Naive thymus-derived CD4-positive, alpha-beta T cell (primary cell): ENCODE measurements around the gene BBS12. TPM values are rescaled to one million over a fixed set of nuclear protein-coding genes. Genes with fewer than 3 reads are reported as not detected.

Experiments
- ATAC-seq: fragments of 150-1000 bp; cut with Tn5 transposase; 2 replicates; pipeline ENCODE4 v1.10.0; 2021; ENCODE audit warnings: mild to moderate bottlenecking, moderate library complexity
- CTCF ChIA-PET: fragments of 350-600 bp; sonication (Branson Sonifier 250); formaldehyde crosslinking; loops from one replicate; lab custom pipeline; 2021; ENCODE audit warnings: antibody characterized with exemption; lab: Charles Lee
- POLR2A ChIA-PET: fragments of 350-600 bp; sonication (Branson Sonifier 250); formaldehyde crosslinking; loops from one replicate; lab custom pipeline; 2021; ENCODE audit warnings: antibody characterized with exemption, inconsistent platforms; lab: Charles Lee
- DNase-seq, 9 donors: peaks; one replicate each; pipeline versions ENCODE4 v3.0.0 to v3.0.0-alpha.2; 2020 to 2022; ENCODE audit warnings: mixed read lengths in 1 of 9
- H3K27ac ChIP-seq: one replicate; pipeline ENCODE4 v1.7.0; 2013; ENCODE audit warnings: mild to moderate bottlenecking, low read depth, low read length, moderate library complexity
- H3K27me3 ChIP-seq, 2 donors: one replicate each; pipeline ENCODE4 v1.7.0; 2013; ENCODE audit warnings: low read length in 2 of 2, mild to moderate bottlenecking in 2 of 2, moderate library complexity in 2 of 2; ENCODE audit not compliant: control insufficient read depth in 2 of 2, insufficient read depth in 2 of 2
- H3K36me3 ChIP-seq, 3 experiments: 1 replicate in 2 of 3; 2 replicates in 1 of 3; pipeline ENCODE4 v1.7.0; 2013; ENCODE audit warnings: low read length in 3 of 3, mild to moderate bottlenecking in 3 of 3, moderate library complexity in 1 of 3; ENCODE audit not compliant: insufficient read depth in 3 of 3, control insufficient read depth in 2 of 3
- H3K4me1 ChIP-seq, 2 donors: one replicate each; pipeline ENCODE4 v1.7.0; 2013; ENCODE audit warnings: low read length in 2 of 2, mild to moderate bottlenecking in 2 of 2, moderate library complexity in 1 of 2; ENCODE audit not compliant: control insufficient read depth in 2 of 2, insufficient read depth in 2 of 2
- H3K4me3 ChIP-seq: 2 replicates; pipeline ENCODE4 v1.7.0; 2013; ENCODE audit warnings: mild to moderate bottlenecking, low read length
- H3K9me3 ChIP-seq, 3 experiments: 1 replicate in 2 of 3; 2 replicates in 1 of 3; pipeline ENCODE4 v1.7.0; 2013; ENCODE audit warnings: low read length in 3 of 3; ENCODE audit not compliant: control insufficient read depth in 2 of 3
- H3K27ac Mint-ChIP-seq, 9 donors: one replicate each; pipeline ENCODE4 v1.8.0; 2020 to 2022; ENCODE audit warnings: mixed read lengths in 9 of 9, mild to moderate bottlenecking in 8 of 9, moderate library complexity in 5 of 9, inconsistent platforms in 2 of 9
- H3K27me3 Mint-ChIP-seq, 5 donors: one replicate each; pipeline ENCODE4 v1.8.0; 2021 to 2022; ENCODE audit warnings: mixed read lengths in 5 of 5, mild to moderate bottlenecking in 1 of 5
- H3K36me3 Mint-ChIP-seq, 5 donors: one replicate each; pipeline ENCODE4 v1.8.0; 2020 to 2022; ENCODE audit warnings: mixed read lengths in 5 of 5, mild to moderate bottlenecking in 3 of 5, inconsistent platforms in 1 of 5
- H3K4me1 Mint-ChIP-seq, 7 donors: one replicate each; pipeline ENCODE4 v1.8.0; 2020 to 2022; ENCODE audit warnings: mixed read lengths in 7 of 7, mild to moderate bottlenecking in 3 of 7, inconsistent platforms in 1 of 7
- H3K4me3 Mint-ChIP-seq, 10 donors: one replicate each; pipeline ENCODE4 v1.8.0; 2020 to 2022; ENCODE audit warnings: mild to moderate bottlenecking in 10 of 10, mixed read lengths in 10 of 10, moderate library complexity in 6 of 10, inconsistent platforms in 2 of 10
- H3K9me3 Mint-ChIP-seq, 11 donors: one replicate each; pipeline ENCODE4 v1.8.0; 2020 to 2022; ENCODE audit warnings: mixed read lengths in 11 of 11, mild to moderate bottlenecking in 4 of 11, inconsistent platforms in 1 of 11, moderate library complexity in 1 of 11
- intact Hi-C, 2 donors: fragments of 100-400 bp; cut with micrococcal nuclease; formaldehyde crosslinking; loops; one replicate each; pipeline ENCODE4 v1.15.1; 2023
- polyA plus RNA-seq, 2 donors: library from polyadenylated mRNA; unstranded; fragments of 300-500 nt; fragmentation: Illumina TruSeq; gene quantifications; one replicate each; pipeline ENCODE4 v1.2.3, GENCODE V29; 2021
- total RNA-seq, 6 experiments: library from RNA in 5 of 6; stranded (reverse) in 5 of 6; gene quantifications; 1 replicate in 5 of 6; 2 replicates in 1 of 6; pipeline ENCODE4 v1.2.3 and lab custom pipeline; 2021 to 2026

BBS12 gene
- total and polyA plus RNA-seq, 7 experiments from 2014 or later = 0.71 to 4.3 (median 1.9) TPM

DNA sequence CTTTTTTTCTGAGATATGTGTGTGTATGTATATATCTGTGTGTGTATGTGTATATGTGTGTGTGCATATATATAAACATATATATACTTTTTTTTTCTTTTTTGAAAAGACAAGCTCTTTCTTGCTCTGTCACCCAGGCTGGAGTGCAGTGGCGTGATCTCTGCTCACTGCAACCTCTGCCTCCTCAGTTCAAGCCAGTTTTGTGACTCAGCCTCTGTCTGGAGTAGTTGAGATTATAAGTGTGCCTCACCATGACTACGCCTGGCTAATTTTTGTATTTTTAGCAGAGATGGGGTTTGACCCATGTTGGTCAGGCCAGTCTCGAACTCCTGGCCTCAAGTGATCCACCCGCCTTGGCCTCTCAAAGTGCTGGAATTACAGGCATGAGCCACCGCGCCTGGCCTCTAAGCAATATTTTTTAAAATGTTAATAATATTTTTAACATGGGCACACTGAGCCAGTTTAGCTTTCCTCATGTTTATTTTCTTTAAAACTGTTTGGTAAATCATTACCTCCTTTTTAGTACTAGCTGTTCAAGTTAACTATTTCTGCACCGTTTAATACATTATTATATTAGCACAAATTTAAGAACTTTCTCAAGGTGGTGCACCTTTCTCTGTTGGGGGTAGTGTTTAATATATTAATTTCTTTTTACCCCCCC is 33.3 kb downstream of the BBS12 start:
- CTCF ChIA-PET = no interaction called here
- Histone ChIP-seq H3K9me3 (no peaks in the 10 kb centered on the region), H3K27me3 (no peaks in the 10 kb centered on the region), H3K27ac (no peak overlapping the region), H3K4me1 (peaks cover 0 to 11% of the 10 kb centered on the region in 2 donors), H3K4me3 (no peak overlapping the region), H3K36me3 (no peaks in the 10 kb centered on the region)
- H3K27me3 Mint-ChIP-seq = no peaks in the 10 kb centered on the region
- POLR2A ChIA-PET = no interaction called here
- H3K27ac Mint-ChIP-seq = no peak overlapping the region
- H3K4me3 Mint-ChIP-seq = no peak overlapping the region
- H3K4me1 Mint-ChIP-seq = peaks cover 0 to 34% (median 13%) of the 10 kb centered on the region in 7 donors
- DNase-seq (no peak), ATAC-seq (no peak)
- H3K36me3 Mint-ChIP-seq = peaks cover 0 to 3% (median 0%) of the 10 kb centered on the region in 5 donors
- intact Hi-C loops = no loop called here
- H3K9me3 Mint-ChIP-seq = no peaks in the 10 kb centered on the region

DNA sequence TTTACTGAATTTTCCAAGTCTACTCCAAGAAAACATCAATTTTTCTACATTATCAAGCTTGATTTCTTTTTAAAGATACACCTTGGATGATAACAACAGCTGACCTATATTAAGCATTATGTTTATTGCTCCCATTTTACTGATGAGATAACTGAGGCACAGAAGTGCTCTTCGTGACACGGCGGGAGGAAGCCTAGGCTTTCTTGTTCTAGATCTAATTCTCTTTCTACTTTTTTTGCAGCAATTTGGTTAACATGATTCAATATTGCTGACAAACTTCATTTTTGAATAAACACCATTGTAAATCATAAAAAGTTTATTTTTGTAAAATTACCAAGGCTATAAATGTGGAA is 33.8 kb downstream of the BBS12 start:
- no peaks in the 10 kb centered on the region for H3K27me3 Mint-ChIP-seq
- H3K27ac Mint-ChIP-seq = no peak overlapping the region
- peaks cover 0 to 31% (median 13%) of the 10 kb centered on the region in 7 donors for H3K4me1 Mint-ChIP-seq
- Histone ChIP-seq H3K36me3 (no peaks in the 10 kb centered on the region), H3K4me1 (peaks cover 0 to 11% of the 10 kb centered on the region in 2 donors), H3K9me3 (no peaks in the 10 kb centered on the region), H3K27ac (no peak overlapping the region), H3K27me3 (no peaks in the 10 kb centered on the region), H3K4me3 (no peak overlapping the region)
- DNase-seq = no peak
- intact Hi-C loops = no loop called here
- POLR2A ChIA-PET = no interaction called here
- H3K4me3 Mint-ChIP-seq = no peak overlapping the region
- H3K9me3 Mint-ChIP-seq = no peaks in the 10 kb centered on the region
- no peak for ATAC-seq
- H3K36me3 Mint-ChIP-seq = peaks cover 0 to 3% (median 0%) of the 10 kb centered on the region in 5 donors
- CTCF ChIA-PET = no interaction called here

DNA sequence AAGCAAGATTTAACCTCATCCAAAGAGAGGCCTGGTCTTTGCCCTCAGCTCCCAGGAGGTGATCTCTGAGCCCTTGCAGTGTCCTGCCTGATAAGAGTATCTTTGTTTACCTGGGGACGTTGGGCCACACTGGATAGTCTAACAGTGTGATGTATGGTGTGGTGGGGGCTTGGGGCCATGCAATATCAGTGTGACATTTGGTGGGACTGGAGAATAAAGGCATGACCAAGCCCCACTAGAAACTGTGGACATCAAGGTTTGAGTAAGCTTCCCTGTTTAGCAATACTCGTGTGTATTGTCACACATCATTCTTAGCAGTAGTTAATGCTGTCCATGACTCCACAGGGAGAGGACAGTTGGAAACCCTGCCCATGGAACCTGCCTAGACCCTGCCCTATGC is 34.4 kb downstream of the BBS12 start:
- no peaks in the 10 kb centered on the region for H3K9me3 ChIP-seq
- ChIA-PET POLR2A (no interaction called here), CTCF (interaction anchor here (1.1 kb wide), 1 partner anchor 163 kb away, joined by 4 read pairs; no protein-coding TSS in a partner anchor)
- Mint-ChIP-seq H3K27ac (no peak overlapping the region), H3K9me3 (no peaks in the 10 kb centered on the region), H3K4me1 (peaks cover 0 to 27% (median 13%) of the 10 kb centered on the region in 7 donors), H3K36me3 (peaks cover 0 to 3% (median 0%) of the 10 kb centered on the region in 5 donors), H3K4me3 (no peak overlapping the region), H3K27me3 (peaks cover 0 to under 1% (median 0%) of the 10 kb centered on the region in 5 donors)
- DNase-seq (no peak), ATAC-seq (no peak)
- no peak overlapping the region for H3K27ac ChIP-seq
- H3K4me1 ChIP-seq = peaks cover 0 to 10% of the 10 kb centered on the region in 2 donors
- no peak overlapping the region for H3K4me3 ChIP-seq
- no peaks in the 10 kb centered on the region for H3K36me3 ChIP-seq
- no peaks in the 10 kb centered on the region for H3K27me3 ChIP-seq
- intact Hi-C loops = no loop called here

DNA sequence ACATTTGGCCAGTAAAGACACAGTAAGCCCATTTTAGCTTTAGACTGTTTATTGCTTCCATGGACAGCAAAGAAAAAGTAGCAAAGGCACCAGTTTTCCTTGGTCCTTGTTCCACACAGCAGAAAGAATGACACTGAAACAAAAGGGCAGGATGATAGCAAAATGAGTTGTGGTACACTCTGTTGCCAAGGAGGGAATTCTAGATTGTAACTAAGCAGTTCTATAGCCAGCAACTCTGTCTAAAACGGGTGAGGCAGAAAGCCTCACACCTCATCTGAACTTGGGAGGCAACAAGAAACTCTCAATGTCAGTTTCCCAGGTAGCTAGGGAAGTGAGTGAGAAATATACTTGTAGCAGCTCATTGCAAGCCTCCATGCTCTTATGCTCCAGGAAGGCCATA is 39.2 kb downstream of the BBS12 start:
- H3K27me3 Mint-ChIP-seq = peaks cover 0 to 14% (median 0%) of the 10 kb centered on the region in 5 donors
- Histone ChIP-seq H3K27ac (no peak overlapping the region), H3K27me3 (no peaks in the 10 kb centered on the region), H3K4me1 (no peaks in the 10 kb centered on the region), H3K36me3 (no peaks in the 10 kb centered on the region), H3K4me3 (no peak overlapping the region), H3K9me3 (no peaks in the 10 kb centered on the region)
- no peak for DNase-seq
- H3K4me1 Mint-ChIP-seq = peaks cover 0 to 7% (median 0%) of the 10 kb centered on the region in 7 donors
- H3K9me3 Mint-ChIP-seq = no peaks in the 10 kb centered on the region
- H3K36me3 Mint-ChIP-seq = peaks cover 0 to 2% (median 0%) of the 10 kb centered on the region in 5 donors
- no peak overlapping the region for H3K27ac Mint-ChIP-seq
- POLR2A ChIA-PET = no interaction called here
- intact Hi-C loops = no loop called here
- H3K4me3 Mint-ChIP-seq = no peak overlapping the region
- CTCF ChIA-PET = no interaction called here
- no peak for ATAC-seq

DNA sequence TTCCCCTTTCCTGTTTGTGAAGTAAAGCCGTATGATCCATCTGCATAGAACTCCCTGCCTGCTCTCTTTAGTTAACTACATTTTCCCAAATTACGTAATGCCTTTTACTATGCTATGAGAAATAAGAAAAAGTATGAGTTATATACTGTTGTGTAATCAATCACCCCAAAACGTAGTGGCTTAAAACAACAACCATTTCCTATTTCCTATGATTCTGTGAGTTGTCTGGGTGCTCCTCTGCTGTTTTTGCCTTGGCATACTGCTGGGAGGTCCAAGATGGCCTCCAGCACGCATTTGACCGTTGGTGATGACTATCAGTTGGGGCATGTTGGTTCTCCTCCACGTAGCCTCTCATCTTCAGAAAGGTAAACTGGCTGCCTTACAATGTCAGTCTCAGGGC is 39.8 kb downstream of the BBS12 start:
- Histone ChIP-seq H3K4me3 (no peak overlapping the region), H3K36me3 (no peaks in the 10 kb centered on the region), H3K27ac (no peak overlapping the region), H3K27me3 (no peaks in the 10 kb centered on the region), H3K4me1 (no peaks in the 10 kb centered on the region), H3K9me3 (no peaks in the 10 kb centered on the region)
- DNase-seq (no peak), ATAC-seq (no peak)
- peaks cover 0 to 7% (median 0%) of the 10 kb centered on the region in 7 donors for H3K4me1 Mint-ChIP-seq
- H3K27me3 Mint-ChIP-seq = peaks cover 0 to 14% (median 0%) of the 10 kb centered on the region in 5 donors
- no peaks in the 10 kb centered on the region for H3K9me3 Mint-ChIP-seq
- intact Hi-C loops = no loop called here
- ChIA-PET POLR2A (no interaction called here), CTCF (no interaction called here)
- H3K27ac Mint-ChIP-seq = no peak overlapping the region
- H3K36me3 Mint-ChIP-seq = peaks cover 0 to 2% (median 0%) of the 10 kb centered on the region in 5 donors
- no peak overlapping the region for H3K4me3 Mint-ChIP-seq

DNA sequence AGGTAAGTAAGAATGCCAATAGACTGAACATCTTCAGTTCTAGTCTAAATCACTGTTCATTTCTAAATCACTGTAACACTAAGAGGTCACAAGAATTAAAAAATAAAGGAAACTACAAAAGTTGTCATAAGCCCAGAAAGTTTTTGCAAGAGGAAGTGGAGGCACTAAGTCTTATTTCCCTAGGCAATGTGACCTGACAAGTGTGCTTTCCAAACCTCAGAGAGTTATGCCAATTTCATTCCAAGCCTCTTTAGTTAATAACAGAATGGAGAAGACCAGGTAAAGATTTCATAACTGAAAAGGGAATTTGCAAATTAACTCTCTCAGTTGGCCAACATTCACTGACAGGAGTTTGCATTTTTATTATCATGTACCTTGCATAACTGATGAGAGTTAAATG is 40.5 kb downstream of the BBS12 start:
- ATAC-seq = no peak
- no peaks in the 10 kb centered on the region for H3K9me3 Mint-ChIP-seq
- H3K27ac Mint-ChIP-seq = no peak overlapping the region
- Histone ChIP-seq H3K9me3 (no peaks in the 10 kb centered on the region), H3K27me3 (no peaks in the 10 kb centered on the region), H3K27ac (no peak overlapping the region), H3K4me1 (no peaks in the 10 kb centered on the region), H3K4me3 (no peak overlapping the region), H3K36me3 (no peaks in the 10 kb centered on the region)
- H3K4me1 Mint-ChIP-seq = peaks cover 0 to 7% (median 0%) of the 10 kb centered on the region in 7 donors
- H3K4me3 Mint-ChIP-seq = no peak overlapping the region
- ChIA-PET CTCF (interaction anchor here (0.9 kb wide), 1 partner anchor 15 kb away, joined by 3 read pairs; no protein-coding TSS in a partner anchor), POLR2A (no interaction called here)
- peaks cover 0 to 2% (median 0%) of the 10 kb centered on the region in 5 donors for H3K36me3 Mint-ChIP-seq
- no peak for DNase-seq
- H3K27me3 Mint-ChIP-seq = peaks cover 0 to 14% (median 0%) of the 10 kb centered on the region in 5 donors
- intact Hi-C loops = no loop called here

DNA sequence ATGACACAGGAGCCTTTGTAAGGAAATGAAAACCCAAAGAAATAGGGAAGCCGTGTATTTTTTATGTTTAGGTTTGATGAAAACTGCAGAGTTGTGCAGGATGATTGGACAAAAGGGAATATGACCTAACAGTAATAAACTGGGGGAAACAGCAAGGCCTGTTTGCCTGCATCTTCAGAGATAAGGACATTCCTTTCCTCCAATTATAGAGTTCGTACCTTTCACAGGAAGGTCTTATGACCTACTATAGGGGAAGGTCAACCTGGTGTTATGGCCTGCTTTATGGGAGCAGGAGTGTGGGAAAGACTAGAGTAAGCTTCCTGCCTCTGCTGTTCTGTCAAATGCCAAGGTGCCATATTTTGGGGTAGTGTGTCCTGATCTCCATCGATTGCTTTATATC is 42.5 kb downstream of the BBS12 start:
- no peaks in the 10 kb centered on the region for H3K4me1 ChIP-seq
- H3K36me3 ChIP-seq = no peaks in the 10 kb centered on the region
- no peaks in the 10 kb centered on the region for H3K36me3 Mint-ChIP-seq
- no peaks in the 10 kb centered on the region for H3K9me3 Mint-ChIP-seq
- ChIA-PET CTCF (no interaction called here), POLR2A (no interaction called here)
- no peak for DNase-seq
- no peaks in the 10 kb centered on the region for H3K9me3 ChIP-seq
- no peak overlapping the region for H3K4me3 ChIP-seq
- no peak overlapping the region for H3K27ac ChIP-seq
- no peak overlapping the region for H3K27ac Mint-ChIP-seq
- H3K27me3 ChIP-seq = no peaks in the 10 kb centered on the region
- intact Hi-C loops = no loop called here
- peaks cover 0 to 7% (median 0%) of the 10 kb centered on the region in 7 donors for H3K4me1 Mint-ChIP-seq
- H3K27me3 Mint-ChIP-seq = peaks cover 0 to 14% (median 0%) of the 10 kb centered on the region in 5 donors
- no peak overlapping the region for H3K4me3 Mint-ChIP-seq
- no peak for ATAC-seq
